GM21576 (cell line): ENCODE results near the gene ACBD6.

ENCODE experiments used
- ATAC-seq: cut with Tn5 transposase; IDR thresholded peaks from one replicate; pipeline ENCODE4 v1.9.1; 2021; ENCODE audit warnings: mild to moderate bottlenecking, moderate library complexity; ENCODE audit not compliant: unreplicated experiment

The ACBD6 gene

DNA sequence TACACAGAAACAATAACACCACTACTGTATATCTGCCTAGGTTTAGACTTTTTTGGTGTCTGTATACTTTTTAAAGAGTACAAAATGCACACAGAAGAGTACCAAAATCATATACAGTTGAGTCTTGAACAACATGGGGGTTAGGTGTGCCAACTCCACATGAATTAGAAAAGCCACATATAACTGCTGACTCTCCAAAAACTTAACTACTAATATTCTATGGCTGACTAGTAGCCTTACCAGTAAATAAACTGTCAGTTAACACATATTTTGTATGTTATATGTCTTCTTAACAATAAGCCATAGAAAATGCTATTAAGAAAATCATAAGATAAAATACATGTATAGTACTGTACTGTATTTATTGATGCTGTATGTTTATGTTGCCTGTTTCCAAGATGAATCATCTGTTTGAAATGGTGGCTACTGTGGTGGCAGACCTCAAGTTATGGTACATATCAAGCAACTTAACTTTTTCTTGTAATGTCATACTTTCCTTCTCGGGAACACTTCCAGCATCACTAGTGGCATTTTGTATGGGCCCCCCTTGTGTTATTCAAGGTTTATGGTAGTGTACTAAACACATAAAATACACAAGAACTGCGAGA lies 201.1 kb downstream of the ACBD6 start:
- no peak for ATAC-seq

GRCh38 chr1:180299479-180300221 lies 202.7 kb downstream of the ACBD6 start:
- no peak for ATAC-seq

DNA sequence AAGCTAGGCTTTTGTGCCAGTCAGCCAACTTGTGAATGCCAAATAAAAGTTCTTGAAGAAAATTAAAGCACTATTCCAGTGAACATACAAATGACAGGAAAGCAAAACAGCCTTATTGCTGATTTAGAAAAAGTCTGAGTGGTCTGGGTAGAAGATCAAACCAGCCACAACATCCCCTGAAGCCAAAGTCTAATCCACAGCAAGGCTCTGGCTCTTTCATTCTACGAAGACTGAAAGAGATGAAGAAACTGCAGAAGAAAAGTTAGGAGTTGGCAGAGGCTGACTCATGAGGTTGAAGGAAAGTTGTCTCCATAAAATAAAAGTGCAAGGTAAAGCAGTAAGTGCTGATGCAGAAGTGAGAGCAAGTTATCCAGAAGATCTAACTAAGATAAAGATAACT lies 206.4 kb downstream of the ACBD6 start:
- ATAC-seq: no peak

DNA sequence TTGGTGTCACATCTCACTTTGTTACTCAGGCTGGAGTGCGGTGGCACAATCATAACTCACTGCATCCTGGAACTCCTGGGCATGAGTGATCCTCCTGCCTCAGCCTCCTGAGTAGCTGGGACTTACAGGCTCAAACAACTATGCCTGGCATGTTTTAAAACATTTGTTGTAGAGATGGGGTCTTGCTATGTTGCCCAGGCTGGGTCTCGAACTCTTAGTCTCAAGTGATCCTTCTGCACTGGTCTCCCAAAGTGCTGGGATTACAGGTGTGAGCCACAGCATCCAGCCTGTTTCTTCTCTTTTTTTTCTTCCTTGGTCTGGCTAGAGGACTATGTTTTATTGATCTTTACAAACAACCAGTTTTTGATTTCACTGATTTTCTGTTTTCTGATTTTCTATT lies 207.7 kb downstream of the ACBD6 start:
- ATAC-seq: no peak

DNA sequence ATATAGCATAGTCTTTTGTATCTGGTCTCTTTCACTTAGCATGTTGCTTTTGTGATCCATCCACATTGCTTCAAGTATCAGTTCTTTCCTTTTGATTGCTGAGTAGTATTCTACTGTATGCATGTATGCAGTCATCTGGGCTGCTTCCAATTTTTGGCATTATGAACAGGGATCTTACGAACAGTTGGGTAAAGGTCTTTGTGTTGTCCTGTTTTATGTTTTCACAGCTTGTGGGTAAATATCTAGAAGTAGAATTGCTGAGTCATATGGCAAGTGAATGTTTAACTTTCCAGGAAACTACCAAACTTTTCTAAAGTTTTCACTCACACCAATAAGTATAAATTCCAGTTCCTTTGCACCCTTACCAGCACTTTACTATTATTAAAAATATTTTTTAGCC lies 211.4 kb downstream of the ACBD6 start:
- ATAC-seq: no peak

GRCh38 chr1:180290265-180291001 lies 211.9 kb downstream of the ACBD6 start:
- ATAC-seq: no peak

DNA sequence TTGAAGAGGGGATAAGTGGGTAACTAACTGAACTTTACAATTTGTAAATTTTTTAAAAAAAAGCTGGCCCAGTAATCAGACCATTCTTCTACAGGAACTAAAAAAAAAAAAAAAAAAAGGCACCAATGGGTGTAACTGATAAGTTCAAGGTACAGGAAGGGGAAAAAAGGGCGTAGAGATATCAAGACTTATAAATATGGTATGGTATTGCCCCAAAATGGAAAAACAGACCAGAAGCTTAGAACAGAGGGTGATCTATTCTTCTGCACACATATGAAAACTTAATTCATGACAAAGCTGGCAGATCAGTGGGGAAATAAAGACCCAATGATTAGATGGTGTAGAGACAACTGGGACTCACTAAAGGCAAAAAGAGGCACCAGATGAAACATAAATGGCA lies 213.4 kb downstream of the ACBD6 start:
- ATAC-seq: no peak

DNA sequence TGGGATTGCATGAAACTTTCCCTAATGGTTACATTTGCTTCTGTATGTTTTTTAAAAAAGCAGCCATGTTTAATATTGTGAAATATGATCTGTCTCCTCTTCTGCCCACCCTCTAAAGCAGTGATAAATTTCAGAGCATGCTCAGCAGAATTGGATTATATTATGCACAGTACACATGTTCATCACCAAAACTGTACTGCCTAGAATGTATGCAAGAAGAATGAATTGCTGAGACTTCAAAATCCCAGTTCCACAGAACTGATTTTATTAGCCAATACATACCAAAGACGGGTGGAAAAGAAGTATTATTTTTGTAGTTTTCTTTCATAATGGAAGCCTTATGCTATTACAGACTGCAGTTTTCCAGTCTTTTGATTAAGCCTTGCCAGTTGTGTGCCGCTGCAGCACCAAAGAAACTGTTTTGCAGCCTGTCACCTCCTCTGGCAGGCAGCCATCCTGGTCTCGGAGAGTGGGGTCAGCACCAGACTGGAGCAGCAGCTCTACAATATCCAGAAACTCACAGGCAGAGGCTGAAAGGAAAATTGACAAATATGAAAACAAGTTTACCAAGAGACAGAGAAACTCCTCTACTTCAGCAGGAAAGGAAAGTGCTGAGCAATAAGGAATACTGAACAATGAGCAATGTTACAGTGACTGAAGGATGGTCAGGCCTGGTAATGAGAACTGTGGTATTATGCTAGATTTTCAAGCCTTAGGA lies 214.2 kb downstream of the ACBD6 start:
- no peak for ATAC-seq

DNA sequence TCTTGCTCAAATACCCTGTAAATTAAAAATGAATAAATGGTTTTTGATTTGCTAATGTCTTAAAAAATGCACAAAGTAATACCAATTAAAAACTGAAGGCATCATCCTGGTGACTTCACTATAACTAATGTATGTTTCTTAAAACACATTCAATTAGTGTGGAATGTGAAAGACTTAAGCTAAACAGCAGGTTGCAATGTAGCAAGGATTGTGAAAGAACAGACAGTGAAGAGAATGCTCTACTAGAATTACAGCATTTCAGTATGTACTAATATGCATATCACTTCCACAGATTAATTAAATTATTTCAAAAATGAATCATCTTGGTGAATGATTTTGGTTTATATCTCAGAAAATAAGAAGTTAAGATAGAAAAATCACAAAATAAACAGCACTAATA lies 216.0 kb downstream of the ACBD6 start:
- ATAC-seq: no peak

- no peak for ATAC-seq
Measured at GRCh38 chr1:180283098-180283497, 219.3 kb downstream of the ACBD6 start.

DNA sequence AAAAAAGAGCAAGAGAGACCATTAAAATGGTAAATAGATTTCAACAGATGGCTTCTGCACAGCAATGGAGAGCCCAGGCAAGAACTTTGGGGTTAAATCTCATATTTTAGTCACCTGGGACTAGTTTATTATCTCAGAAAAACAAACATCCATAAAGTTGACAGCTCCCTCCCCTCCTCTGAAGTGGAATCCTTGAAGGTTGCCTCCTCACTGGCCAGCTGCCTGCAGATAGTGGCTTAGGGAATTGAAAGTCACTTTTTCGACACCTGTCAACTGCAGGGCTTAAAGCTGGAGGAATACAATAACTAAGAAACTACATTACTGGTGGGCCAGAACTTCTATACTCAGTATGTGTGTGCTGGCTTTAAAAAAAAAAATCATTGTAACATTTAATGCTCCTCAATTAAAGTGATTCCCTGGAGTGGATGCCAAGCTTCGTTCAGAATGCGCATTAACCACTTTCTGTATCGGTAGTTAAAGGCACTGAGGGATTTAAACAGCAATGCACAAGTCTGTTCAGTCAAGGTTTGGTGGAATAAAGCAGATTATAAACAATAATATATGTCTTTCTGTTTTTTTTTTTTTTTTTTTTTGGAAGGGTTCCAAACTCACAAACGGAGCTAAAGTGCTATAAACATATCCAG lies 219.9 kb downstream of the ACBD6 start:
- ATAC-seq: no peak

- no peak for ATAC-seq
Measured at GRCh38 chr1:180281490-180281889, 220.9 kb downstream of the ACBD6 start.

DNA sequence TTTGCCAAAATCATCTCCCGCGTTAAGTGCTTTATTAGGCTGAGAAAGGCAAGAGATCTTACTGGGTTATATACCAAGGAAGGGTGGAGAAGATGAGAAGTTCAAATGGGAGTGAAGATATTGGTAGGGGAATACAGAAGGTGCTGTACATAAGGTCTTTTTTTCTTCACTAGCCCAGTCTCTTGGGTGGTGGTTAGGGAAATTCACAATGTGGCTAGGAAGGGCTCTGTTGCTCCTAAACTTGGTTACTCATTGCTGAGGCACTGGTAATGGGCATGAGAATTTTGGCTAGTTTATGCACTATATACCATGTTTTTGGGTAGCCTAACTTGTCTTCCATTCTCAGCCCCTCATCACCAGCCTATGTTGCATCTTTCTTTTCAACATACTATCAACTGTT lies 221.8 kb downstream of the ACBD6 start:
- ATAC-seq: no peak

DNA sequence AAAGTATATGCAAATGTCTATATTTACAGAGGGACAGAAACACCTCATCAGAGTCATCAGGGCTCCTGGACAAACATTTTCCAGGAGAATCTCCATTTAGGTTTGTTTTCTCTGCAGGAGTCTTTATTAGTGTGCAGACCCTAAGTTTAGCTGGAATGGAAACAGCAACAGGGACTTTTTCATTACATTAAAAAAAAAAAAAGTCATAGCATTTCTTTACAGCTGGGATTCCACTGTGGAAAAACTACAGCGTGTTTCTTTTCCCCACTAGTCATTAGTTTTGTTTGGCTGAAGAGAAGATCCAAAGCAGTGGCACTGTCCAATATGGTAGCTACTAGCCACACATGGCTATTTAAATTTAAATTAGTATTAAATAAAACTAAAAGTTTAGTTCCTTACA lies 222.7 kb downstream of the ACBD6 start:
- no peak for ATAC-seq

DNA sequence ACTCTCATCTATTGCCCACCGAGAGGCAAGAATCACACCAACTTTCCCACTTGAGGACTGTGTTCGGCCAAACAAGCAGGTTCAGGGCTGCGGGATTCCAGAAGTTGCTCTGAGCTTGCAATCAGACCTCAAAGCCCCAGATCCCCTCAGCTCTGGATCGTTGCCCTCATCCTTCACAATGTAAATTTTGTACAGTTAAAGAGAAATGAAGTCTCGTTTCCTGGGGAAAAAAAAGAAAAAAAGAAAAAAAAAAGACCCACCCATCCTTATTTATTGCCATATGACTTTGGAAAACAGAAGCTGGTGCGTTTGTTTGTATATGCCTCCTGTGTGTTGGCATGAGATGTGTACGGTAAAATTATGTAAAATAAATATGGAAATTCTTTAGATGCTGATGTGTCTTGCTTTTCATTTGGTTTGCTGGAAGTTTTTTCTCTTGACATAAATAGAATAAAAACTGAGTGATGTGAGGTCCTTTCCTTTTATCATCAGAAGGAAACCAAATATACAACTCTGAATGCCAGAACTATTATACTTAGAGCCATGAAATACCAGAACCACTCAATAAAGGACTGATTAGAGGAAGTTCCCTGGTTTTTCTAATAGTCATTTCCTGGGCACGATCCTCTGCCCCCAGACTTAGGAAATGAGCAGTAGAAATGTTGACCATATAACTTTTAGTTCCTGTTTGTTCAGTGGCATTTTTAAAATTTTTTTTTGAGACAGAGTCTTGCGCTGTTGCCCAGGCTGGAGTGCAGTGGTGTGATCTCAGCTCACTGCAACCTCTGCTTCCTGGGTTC lies 223.6 kb downstream of the ACBD6 start:
- no peak for ATAC-seq

DNA sequence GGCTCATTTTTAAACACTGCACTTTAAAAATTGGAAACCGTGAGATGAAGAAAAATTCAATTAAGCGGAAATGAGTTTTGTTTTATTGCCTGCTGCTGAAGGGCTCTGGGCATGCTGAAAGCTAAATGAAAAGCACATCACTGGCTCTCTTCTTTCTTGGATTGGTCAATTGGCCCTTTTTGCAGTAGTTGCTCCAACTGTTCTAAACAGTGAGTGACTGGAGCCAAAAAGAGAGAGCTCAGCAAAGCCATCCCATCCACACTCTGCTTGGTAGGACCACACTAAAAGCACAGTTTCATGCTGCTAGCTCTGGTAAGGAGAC lies 224.2 kb downstream of the ACBD6 start:
- ATAC-seq: no peak

- ATAC-seq: no peak
Measured at GRCh38 chr1:180277476-180278193, 224.7 kb downstream of the ACBD6 start.

- no peak for ATAC-seq
Measured at GRCh38 chr1:180275726-180276125, 226.7 kb downstream of the ACBD6 start.

GRCh38 chr1:180274221-180274620 lies 228.2 kb downstream of the ACBD6 start:
- ATAC-seq: no peak

DNA sequence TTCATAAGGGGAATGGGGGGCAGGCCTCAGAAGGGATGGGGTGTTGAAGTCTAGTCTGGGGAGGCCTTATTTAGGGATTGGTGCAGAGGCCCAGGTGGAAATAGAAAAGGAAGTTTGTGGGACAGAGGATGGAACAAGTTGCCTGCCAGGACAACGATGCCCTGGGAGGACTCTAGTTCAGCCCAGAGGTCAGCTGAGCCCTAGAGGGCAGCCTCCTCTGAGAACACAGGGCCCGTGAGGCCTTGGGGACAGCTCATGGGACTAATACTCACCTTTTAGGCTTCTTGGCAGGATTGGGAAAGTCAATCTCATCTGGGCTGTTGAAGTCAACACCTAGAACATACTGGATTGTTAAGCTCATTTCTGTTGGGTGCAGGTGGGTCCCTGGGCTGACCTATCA lies 229.3 kb downstream of the ACBD6 start:
- no peak for ATAC-seq
